ENCODE data around the gene HBB.

The HBB gene

DNA sequence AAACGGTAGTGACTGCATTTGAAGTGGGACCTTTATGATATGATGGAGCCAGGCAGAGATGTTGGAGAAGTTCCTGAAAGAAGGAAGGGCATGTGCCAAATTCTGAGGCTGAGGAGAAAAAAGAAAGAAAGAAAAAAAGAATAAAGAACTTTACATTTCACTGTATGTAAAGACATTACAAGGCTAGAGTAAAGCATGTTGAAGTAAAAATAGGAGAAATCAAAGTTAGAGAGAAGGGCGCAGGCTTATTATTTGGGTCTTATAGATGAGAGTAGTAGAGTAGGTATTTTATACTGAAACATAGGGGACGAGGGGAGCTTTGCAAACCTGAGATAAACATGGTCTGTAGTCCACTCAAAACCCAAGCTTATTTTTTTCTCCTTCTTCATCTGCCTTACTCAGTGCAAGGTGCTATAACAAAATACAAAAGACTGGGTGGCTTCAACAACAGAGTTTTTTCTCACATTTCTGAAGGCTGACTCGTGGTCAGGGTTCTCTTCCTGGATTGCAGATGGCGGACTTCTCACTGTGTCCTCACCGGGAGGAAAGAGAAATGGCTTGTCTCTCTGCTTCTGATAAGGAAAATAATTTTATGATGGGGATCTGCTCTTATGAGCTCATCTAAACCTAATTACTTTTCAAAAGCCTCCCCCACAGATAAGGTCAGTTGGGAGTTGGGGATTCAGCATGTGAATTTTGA is 20.1 kb upstream of the HBB start:
- no peak for DNase-seq

DNA sequence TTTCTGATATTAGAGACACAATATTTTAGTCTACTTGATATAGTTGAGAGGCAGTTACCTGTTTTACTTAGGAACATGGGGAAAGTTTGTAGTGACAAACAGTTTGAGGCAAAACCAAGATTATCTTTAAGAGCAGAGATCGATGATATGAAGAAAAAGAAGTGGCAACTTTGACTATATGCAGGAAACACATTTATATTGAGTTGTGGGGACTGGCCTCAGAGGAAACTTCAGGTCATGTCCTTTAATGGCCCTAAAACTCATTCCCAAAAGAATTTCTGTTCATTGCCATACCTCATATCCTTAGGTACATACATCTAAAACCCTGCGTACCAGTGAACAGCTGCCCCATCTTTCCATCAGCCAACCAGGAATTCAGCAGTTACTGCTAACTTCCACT is 18.3 kb upstream of the HBB start:
- DNase-seq, result no peak

DNA sequence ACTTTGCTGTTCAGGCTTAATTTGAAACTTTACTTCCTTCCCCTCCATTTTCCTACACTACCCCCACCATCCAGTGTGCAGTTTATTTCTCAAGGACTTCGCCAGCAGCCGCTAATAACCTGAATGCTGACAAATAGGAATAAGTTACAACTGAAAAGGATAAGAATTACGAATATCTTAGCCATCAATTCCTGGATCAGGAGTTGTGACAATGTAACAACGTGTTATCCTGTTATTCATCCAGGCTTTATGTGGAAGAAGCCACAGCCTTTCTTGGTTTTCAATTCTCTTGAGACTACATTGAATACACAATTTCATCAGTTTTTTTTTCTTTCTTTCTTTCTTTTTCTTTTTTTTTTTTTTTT is 16.9 kb upstream of the HBB start:
- no peak for DNase-seq

DNA sequence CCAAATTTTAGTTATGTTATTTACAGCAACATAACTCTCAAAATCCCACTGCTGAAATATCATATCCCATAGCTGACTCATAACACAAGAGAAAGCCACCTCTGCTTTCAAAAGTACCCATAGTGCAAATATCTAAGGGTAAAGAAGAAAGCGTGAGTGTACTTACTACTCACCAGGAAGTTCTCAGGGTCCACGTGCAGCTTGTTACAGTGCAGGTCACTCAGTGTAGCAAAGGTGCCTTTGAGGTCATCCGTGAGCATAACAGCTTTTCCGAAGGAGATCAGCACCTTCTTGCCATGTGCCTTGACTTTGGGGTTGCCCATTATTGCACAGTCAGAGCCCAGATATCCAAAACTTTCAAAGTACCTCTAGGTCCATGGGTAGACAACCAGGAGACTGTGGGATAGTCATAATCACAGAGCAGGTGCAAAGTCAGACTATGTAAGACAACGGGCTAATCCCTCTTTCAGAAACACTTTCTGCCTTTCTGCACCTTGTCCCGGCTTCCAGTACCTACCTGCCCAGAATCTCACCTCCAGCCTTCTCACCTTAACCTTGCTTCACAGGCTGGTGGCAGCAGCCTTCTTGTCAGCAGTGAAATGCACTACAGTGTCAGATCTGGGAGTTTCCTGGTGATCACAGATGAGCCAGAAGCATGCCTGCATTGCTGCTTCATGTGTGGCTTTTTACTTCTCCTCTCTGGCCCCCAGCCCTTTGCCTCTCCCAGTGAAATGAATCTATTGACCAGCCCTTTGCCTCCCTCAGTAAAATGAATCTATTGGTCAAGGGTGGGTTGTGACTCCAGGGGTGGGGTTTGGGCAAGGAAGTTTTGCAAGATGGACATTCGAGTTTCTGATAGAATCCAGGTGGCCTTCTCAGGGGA is 16.3 kb upstream of the HBB start:
- no peak for DNase-seq

DNA sequence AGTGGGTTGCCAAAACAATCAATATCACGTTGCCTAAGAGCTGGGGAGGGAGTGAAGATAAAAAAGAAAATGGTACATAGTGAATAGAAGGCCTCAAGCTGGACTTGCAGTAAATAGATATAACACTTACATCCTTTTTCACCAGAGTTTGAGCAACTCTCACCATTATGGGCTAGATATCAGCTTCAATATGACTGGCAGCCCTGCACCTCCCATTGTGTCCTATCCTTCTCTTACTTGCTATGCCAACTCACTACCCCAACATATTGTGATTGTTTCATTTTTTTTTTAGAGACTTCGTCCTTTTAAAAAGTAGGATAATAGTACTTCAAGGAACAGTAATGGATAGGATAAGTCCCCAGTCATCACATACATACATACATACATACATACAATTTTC is 15.3 kb upstream of the HBB start:
- no peak for DNase-seq

DNA sequence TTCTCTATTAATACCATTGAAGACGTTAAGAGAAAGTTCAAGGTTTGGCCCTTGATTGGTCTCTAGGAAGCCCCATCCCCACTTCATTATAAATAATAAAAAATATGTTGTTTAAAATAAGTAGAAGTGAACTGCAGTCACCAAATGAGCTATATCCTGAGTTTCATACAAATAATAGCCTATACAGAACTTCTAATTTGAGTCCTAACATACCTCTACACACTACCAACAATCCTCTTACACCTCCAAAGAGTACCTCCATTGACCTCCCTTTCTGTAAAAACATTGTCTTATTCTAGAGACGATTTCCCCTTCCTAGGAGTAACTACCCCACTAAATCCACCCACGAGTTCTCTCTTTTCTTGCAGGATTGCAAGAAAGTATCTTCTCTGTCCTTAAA is 14.6 kb upstream of the HBB start:
- DNase-seq, result no peak

DNA sequence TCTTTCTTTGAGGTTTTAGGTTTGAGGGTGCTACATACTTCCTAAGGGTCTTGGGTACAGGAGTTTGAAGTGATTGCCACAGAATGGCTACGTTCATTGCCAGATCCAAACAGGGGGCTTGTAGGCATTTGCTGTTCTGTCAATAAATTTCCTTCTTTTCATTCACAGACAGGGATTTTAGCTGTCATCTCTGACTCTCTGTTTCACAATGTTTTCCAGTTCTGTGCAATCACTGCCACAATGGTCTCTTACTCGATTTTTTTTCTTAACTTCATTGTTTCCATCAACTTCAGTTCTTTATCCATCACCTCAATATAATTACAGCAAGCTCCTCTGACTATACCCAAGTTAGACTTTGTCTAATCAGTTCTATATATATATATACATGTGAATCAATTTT is 13.6 kb upstream of the HBB start:
- DNase-seq, result no peak

DNA sequence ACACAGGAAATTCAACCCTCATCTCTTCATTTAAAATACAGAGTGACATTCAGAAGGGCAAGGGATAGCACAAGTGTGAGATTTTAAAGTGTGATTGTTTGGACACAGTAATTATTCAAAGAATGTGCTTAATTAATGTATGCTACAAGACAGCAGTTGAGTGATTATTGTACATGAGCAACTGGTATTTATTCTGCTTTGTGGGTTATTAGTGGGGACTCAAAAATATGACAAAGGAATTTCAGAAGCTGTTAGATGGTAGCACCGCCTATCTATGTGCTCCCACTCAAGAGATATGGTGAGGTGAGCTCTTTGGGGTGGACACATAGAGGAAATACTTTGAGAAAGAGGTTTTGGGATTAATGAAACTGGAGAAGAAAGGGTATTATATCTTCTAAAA is 13.2 kb upstream of the HBB start:
- no peak for DNase-seq

DNA sequence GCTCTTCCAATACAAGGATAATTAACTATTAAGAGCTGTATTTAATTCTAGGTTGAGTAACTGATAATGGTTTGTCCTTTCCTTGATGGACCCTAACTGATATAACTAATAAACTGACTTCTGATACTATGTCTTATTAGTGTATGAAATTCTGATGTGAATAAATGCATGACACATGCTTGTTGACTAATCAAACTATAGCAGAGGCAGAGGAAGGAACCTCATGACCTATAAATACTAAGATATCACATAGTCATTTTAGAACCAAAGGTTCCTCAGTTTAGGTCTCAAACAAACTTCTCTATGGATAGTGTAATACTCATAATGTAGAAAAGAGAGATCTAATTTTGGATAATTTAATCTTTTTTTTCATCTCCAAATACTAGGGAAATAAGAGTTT is 12.2 kb upstream of the HBB start:
- no peak for DNase-seq

DNA sequence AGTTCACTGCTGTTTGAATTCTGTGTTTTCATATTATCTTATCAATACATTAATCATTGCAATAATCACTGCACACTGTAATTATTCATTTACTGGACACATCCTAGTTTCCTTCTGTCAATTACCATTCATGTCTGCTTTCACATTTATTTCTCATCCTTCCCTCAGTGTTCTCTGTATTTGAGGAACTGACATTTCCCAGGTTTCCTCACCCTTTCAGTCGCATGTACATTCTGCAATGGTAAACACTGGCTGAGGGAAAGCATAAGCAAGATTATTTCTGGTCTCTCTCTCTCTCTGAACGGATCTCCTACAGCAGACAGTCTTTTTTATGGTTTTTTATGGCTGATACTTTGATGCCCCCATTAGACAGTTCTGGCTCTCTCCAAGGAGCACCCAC is 11.6 kb upstream of the HBB start:
- no peak for DNase-seq

DNA sequence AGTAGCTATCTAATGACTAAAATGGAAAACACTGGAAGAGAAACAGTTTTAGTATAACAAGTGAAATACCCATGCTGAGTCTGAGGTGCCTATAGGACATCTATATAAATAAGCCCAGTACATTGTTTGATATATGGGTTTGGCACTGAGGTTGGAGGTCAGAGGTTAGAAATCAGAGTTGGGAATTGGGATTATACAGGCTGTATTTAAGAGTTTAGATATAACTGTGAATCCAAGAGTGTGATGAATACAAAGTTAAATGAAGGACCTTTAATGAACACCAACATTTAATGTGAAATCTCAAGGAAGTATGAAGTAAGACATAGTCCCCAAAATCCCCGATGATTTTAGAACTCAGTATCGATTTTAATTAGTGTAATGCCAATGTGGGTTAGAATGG is 10.5 kb upstream of the HBB start:
- DNase-seq, result no peak

DNA sequence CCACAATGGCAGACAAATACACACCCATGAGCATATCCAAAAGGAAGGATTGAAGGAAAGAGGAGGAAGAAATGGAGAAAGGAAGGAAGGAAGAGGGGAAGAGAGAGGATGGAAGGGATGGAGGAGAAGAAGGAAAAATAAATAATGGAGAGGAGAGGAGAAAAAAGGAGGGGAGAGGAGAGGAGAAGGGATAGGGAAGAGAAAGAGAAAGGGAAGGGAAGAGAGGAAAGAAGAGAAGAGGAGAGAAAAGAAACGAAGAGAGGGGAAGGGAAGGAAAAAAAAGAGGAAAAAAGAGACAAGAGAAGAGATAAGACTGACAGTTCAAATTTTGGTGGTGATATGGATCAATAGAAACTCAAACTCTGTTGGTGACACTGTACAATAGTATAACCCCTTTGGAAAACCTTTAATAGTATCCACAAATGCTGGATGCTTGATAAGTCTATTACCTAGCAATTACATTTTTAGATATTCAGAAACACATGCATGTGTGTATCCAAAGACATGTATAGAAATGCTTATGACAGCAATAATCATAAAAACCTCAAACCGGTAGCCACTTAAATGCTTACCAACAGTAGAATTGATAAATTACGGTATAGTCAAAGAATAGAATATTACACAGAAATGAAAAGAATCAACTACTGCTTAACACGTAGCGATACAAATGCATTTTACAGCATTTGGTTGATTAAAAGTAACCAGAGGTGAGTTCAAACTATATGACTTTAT is 8.7 kb upstream of the HBB start:
- DNase-seq, result no peak

DNA sequence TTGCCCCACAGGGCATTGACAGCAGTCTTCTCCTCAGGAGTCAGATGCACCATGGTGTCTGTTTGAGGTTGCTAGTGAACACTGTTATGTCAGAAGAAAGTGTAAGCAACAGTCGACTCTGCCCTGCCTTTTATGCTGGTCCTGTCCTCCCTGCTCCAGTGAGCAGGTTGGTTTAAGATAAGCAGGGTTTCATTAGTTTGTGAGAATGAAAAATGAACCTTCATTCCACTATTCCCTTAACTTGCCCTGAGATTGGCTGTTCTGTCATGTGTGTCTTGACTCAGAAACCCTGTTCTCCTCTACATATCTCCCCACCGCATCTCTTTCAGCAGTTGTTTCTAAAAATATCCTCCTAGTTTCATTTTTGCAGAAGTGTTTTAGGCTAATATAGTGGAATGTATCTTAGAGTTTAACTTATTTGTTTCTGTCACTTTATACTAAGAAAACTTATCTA is 7.5 kb upstream of the HBB start, which contains the start of gene HBD:
Gene HBD (minus strand): TSS at position 103 of the 454 bp plus-strand sequence. CDS start 50 bp downstream, at position 53.
- no peak for DNase-seq

DNA sequence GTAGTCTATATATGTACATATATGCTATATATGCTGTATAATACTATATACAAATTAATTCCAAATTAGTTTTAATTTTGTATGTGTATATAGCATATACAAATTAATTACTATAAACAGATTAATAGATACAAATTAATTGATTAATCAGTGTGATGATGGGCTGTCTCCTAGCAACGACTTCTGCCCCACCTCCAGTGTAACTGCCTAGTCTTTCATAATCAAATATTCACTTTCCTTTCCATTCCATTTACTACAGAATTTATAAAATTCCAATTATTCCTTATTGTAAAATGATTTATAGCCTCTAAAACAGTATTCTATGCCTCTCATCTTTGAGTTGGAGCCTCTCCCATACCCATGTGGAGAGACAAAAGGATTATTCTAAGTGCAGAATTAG is 6.4 kb upstream of the HBB start:
- DNase-seq, result no peak

DNA sequence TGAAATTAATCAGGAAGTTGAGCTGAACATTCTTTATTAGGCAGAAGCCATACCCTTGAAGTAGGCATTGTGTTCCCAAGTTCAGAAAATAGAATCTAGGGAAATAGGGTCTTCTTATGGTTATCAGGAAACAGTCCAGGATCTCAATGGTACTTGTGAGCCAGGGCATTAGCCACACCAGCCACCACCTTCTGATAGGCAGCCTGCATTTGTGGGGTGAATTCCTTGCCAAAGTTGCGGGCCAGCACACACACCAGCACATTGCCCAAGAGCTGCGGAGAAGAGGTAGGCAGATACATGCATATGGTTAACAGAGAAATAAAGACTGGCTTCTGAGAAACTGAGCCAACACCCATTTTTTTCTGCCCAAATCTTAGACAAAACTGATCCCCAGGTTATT is 6.0 kb upstream of the HBB start:
- DNase-seq, result no peak

DNA sequence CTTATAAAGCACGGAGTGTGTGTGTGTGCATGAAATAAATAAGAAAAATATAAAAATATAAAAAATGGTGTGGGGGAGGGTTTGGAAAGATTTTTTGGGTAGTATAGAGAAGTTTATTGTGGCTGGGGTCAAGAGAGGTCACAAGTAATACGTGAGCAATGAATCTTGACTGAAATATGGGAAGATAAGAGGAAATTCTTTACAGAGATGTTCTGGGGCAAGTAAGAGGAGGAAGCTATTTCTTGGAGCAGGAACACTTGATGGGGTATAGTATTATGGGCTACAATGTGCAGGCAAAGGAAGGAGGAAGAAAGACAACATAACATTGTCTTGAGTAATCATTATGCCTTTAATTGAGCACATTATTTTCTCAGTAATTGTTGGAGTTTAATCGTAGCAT is 5.3 kb upstream of the HBB start:
- DNase-seq, result no peak

DNA sequence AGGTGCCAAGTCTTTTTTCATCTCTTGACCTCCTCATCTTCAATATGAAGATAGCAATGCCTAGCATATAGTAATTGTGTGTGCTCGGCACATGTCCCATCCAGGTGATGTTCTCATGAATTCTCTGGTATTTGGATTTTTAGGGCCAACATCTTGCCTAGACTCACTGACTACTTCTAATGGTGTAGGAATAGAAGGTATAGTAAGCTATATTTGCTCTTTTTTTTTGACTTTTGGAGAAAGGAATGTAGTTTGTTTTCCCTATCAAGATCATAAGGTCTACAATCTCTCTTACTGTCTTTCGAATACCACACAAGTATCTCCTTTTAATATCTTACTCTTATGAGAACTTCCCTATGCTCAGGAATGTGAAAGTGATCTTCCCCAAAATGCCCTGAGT is 4.2 kb upstream of the HBB start:
- no peak for DNase-seq

DNA sequence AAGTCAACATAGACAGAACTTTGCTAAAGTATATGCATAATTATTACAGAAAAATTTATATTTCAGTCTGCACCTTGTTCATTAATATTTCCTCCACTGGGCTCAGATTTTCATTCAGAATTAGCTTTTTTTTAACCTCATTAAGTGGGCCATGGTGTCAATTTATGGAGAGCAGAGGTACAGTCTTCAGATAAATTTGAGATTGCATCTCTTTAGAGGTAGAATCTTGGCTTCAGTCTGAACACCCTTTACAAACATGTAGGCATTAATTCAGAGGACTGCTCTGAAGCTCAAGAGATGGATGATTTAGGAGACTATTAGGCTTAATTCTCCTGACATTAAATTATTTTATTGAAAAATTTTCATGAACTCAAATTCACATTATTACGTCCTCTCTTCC is 3.4 kb upstream of the HBB start:
- DNase-seq, result no peak

DNA sequence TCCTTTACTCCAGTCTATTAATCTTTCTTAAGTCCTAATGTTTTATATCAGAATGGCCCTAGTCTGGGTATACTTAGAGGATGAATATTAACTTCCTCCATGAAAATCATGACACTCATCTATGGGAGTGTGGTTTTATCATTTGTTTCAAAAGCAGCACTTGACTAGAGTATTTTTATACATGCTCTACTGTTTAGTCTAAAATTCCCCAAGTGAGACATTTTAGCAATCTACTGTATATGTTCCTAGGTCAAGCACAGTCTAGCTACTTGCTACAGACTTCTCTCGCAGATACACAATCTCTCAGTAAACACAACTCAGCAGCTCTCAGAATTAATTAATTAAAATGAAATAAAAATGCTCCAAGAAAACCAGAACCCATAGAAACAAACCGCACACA is 2.9 kb upstream of the HBB start:
- DNase-seq, result no peak

DNA sequence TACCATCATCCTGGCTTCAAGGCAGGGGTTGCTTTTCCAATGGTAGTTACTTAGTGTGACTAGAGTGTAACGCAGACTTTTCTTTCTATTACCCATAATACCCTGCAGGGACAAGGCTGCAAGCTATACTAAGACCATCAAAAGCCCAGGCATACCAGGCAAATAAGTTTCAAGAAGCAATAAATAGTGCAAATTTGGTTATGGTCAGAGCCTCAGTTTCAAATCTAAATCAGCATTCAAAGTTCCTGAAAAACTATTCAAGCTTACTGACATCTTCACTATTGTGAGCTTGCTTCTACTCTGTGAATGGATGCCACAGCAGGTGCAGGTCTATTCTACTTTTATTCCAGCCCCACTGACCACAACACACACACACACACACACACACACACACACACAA is 2.5 kb upstream of the HBB start:
- DNase-seq, result no peak

DNA sequence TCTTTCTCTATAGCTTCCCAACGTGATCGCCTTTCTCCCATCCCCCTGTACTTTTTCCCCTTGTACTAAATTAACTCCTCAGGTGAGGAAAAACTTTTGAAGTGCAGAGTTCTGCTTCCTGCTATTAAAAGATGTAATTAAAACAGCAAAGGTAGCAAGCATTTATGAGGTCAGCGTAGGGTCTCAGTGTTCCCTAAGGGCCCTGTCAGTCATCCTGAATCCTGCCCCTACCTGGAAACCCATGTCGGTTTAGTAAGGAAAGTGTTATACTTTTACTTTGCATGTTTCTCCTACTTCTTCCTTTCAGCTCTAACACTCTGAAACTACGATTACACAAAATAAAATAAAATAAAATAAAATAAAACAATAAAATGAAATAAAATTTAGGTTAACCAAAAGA is 1.3 kb upstream of the HBB start:
- DNase-seq, result no peak

DNA sequence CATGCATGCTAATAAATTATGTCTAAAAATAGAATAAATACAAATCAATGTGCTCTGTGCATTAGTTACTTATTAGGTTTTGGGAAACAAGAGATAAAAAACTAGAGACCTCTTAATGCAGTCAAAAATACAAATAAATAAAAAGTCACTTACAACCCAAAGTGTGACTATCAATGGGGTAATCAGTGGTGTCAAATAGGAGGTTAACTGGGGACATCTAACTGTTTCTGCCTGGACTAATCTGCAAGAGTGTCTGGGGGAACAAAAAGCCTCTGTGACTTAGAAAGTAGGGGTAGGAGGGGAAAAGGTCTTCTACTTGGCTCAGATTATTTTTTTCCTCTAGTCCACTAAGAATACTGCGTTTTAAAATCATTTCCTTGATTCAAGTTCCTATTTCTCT is 810 bp upstream of the HBB start:
- no peak for DNase-seq

DNA sequence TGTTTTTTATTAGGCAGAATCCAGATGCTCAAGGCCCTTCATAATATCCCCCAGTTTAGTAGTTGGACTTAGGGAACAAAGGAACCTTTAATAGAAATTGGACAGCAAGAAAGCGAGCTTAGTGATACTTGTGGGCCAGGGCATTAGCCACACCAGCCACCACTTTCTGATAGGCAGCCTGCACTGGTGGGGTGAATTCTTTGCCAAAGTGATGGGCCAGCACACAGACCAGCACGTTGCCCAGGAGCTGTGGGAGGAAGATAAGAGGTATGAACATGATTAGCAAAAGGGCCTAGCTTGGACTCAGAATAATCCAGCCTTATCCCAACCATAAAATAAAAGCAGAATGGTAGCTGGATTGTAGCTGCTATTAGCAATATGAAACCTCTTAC is 1.4 kb downstream of the HBB start:
- DNase-seq, result no peak

All from DMS79 treated with DMSO at 0.1 percent for 48 hours (cell line).